Measurements from ENCODE around the gene PBRM1.

Gene PBRM1

DNA sequence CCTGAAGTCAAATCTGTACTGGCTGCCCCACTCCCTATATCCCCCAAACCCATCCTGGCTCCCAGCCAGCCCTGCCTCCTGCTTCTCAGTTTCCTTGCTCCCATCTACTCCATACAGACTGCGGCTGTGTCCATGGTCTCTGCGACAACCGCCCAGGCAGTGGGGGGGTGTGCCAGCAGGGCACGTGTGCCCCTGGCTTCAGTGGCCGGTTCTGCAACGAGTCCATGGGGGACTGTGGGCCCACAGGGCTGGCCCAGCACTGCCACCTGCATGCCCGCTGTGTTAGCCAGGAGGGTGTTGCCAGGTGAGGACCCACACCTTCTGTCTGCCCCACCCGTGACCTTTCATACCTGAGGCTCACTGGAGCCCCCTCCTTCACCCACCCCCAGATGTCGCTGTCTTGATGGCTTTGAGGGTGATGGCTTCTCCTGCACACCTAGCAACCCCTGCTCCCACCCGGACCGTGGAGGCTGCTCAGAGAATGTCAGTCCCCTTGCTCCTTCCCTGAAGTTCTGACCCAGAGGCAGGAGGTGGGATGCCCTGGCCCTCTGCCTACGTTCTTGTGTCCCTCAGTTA lies 175.9 kb downstream of the PBRM1 start:
- DNase-seq (ENCODE audit: low read depth), result no peak

DNA sequence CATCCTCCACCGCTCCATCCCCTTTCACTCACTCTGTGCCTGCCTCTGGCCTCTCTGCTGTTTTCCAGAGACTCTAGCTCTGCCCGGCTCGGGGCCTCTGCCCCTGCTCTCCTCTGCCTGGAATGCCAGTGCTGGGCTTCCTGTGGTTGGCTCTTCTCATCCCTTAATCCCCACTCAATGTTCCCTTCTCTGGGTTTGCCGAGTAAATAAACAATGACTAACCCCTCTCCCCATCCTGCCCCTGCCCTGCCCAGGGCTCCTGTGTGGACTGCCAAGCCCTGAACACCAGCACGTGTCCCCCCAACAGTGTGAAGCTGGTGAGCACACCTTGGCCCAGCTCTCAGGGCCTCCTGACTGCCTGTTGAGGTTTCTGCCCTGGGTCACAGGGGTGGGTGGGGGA lies 178.4 kb downstream of the PBRM1 start:
- DNase-seq (ENCODE audit: low read depth), result no peak

DNA sequence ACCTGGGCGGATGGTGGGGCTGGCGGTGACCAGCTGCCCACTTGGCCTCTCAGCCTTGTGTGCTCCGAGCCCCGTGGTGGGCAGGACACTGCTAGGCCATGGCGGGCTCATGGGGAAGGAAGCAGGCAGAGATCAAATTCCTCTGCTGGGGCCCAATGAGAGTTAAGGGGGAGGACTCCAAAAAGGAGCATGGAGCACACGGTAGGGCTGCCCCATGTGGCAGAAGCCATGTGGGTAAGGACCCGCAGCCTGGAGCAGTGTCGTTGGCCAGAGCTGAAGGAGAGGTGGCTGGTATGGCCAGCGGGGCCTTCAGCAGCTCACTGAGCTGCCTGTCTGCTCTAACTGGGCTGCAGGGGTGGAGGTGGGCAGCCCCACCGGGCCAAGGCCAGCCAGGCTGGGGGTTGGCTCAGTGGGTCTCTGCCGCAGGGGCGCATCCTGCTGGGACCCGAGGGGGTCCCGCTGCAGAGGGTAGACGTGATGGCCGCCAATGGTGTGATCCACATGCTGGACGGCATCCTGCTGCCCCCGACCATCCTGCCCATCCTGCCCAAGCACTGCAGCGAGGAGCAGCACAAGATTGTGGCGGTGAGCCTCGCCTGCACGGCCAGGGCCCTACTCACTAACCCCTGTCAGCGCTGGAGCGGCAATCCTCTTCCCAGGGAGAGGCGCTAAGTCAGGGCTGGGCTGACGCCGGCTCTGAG lies 179.3 kb downstream of the PBRM1 start:
- DNase-seq (ENCODE audit: low read depth), result no peak

DNA sequence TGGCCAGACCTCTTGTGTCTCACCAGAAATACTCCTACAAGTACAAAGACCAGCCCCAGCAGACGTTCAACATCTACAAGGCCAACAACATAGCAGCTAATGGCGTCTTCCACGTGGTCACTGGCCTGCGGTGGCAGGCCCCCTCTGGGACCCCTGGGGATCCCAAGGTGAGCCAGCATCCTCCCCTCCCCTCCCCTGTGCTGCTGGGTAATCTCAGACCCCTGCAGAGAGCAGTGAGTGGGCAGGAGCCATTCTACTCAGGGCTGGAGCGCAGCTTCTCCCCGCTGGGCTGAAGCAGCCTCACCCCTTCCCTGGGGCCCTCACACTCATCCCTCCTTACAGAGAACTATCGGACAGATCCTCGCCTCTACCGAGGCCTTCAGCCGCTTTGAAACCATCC lies 180.7 kb downstream of the PBRM1 start:
- no peak for DNase-seq (ENCODE audit: low read depth)

DNA sequence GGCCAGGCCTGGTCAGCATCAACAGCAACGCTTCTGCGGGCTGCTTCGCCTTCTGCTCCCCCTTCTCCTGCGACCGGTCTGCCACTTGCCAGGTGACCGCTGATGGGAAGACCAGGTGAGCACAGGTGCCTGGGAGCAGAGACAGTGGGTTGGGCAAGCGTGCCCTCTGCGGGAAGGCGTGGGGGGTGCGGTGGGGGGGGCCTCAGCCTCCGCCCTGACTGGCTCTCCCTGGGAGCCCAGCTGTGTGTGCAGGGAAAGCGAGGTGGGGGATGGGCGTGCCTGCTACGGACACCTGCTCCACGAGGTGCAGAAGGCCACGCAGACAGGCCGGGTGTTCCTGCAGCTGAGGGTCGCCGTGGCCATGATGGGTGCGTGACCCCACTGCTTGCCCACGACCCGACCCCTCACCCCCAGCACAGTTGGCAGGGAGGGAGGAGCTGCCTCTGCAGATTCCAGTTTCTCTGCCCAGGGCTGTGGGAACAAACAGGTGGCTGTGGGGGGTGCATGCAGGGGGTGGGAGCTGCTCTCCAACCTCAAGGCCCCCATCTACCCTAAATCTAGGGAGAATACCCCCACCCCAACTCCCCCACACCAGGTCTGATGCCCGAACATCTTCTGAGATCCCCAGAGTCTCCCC lies 181.8 kb downstream of the PBRM1 start:
- no peak for DNase-seq (ENCODE audit: low read depth)

DNA sequence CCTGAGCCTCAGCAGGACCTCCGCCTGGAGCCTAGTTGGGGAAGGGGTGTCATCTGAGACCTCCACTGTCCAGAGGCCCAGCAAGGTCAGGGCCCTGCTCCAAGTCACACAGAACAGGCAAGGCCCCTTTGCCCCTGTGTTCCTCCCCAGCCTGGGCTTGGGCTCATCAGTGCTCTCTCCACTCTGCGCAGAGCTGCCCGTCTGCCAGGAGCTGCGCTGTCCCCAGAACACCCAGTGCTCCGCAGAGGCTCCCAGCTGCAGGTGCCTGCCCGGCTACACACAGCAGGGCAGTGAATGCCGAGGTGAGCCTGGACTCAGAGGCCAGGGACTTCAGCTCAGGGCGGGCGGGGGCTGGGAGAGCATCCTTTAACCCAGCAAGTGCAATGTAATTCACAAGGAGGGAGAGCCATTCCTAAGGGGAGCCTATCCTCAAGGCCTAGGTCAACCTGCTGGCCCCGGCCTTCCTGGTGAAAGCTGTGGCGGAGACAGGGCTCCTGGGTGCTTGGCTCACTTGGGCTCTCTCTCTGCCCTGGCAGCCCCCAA lies 182.8 kb downstream of the PBRM1 start:
- DNase-seq (ENCODE audit: low read depth), result no peak

DNA sequence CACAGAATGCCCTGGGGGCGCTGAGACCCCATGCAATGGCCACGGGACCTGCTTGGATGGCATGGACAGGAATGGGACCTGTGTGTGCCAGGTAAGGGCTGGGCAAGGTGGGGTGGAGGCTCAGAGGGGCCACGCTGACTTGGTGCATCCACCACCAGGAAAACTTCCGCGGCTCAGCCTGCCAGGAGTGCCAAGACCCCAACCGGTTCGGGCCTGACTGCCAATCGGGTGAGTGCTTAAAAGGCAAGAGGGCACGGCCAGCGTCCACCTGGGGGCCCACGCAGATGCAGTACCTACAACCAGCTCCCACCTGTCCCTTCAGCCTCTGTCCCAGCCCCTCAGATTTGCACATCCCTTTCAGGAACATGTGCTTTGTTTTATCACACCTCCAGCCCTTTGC lies 183.7 kb downstream of the PBRM1 start:
- DNase-seq (ENCODE audit: low read depth), result no peak

DNA sequence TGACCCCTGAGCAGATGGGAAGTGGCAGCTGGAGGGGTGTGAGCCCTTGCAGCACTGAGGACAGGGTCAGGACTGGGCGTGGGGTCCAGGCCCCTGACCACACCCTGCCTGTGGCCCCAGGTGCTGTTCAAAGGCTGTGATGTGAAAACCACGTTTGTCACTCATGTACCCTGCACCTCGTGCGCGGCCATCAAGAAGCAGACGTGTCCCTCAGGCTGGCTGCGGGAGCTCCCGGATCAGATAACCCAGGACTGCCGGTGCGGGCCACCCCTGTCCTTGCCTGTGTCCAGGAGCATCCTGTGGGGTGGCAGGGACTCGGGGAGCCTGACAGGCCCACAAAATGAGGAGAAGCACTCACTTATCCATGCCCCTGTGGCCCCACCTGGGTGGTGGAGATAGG lies 184.7 kb downstream of the PBRM1 start:
- DNase-seq (ENCODE audit: low read depth), result no peak

DNA sequence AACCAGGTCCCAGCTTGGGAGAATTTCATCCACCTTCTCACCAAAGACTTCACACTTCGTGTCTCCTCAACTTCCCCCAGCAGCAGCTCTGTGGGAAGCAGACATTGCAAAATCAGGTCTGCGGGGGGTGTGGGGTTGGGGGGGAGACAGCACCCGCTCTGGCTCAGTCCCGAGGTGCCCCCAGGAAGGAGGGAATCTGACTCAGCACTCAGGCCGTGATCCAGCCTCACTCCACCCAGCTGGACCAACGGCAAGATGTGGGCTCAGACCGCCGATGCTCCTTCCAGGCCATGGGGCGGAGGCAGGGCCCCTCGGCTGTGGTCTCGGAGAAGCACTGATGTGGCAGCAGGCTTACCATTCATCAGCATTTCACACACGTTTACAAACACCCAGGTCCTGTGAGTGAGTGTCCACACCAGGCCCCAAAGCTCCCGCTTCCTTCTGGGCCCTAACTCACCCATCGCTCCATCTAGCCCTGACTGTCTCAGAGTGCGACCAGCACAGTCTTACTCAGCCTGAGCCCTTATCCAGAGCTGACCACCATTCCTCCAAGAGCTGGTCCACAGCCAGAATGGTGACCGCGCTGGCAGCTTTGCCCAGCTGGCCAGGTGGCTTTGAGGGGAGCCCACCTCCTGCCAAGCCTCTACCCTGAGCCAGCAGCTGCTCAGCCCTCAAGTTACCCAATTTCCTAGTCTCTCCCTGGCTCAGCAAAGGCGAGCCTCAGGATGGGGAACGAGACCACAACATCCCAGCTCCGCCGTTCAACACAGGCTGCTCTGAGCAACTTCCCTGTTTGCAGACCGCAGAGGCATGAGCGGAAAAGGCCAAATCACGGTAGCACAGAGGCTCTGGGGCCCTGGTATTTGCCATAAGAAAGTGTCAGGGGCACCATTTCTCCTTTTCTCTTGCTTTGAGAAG lies 187.3 kb downstream of the PBRM1 start:
- DNase-seq (ENCODE audit: low read depth), result no peak

DNA sequence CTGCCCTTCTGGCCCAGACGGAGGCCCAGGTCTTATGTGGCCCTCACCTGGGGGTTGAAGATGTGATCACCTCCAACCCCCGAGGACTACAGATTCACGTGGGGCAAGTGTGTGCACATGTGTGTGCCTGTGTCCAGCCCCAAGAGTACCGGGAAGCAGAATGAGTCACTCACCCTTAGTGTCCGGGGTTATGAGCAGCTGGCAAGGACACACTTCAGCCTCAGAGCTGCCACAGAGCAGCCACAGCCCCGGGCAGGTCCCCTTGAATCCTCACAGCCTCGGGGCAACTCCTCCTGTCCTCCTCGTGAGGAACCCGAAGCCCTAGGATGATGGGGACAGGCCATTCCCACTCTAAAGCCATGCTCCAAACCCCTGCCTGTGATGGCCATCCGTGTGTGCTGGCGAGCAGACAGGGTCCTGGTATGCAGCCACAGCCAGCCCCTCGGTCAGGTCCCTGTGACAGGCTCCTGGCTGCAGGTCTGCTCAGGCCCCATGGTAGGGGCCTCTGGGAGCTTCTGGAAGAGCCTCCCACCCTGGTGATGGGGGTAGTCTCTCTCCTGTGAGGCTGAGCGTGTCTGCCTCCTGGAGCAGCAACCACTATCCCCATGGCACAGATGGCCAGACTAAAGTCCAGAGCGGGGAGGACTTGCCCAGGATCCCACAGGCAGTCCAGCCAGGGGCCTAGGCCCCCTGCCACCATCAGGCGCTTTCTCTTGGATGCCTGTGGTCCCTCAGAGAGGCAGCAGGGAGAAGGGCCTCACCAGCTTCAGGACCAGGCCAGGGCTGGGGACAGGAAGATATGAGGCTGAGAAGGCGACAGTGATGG lies 189.7 kb downstream of the PBRM1 start:
- DNase-seq (ENCODE audit: low read depth), result no peak
